SK-MEL-5 (cell line): ENCODE measurements around the gene SLC30A4. TPM values are rescaled to one million over a fixed set of nuclear protein-coding genes. Genes with fewer than 3 reads are reported as not detected.
"Not testable (repeated sequence)": the region's sequence is repeated elsewhere in the genome, so short reads cannot be mapped to it uniquely, and the experiment has no call there.

Source experiments
- DNase-seq: peaks from one replicate; pipeline ENCODE4 v3.0.0-alpha.2; 2016; ENCODE audit warnings: low read depth, low spot score
- in situ Hi-C: cut with HindIII; loops from 2 replicates; pipeline ENCODE4 v1.10.0; 2016; ENCODE audit warnings: low sequenced_read_pairs, high pct_unique_total_duplicates, low pct_unique_long_range_greater_than_20kb
- polyA plus RNA-seq, 2 experiments: library from polyadenylated mRNA; depleted of rRNA; stranded (reverse); fragments of >200 nt; gene quantifications; 2 replicates each; pipeline ENCODE4 v1.2.3, GENCODE V29; 2015
- total RNA-seq: library from RNA; depleted of rRNA; stranded (reverse); fragments of >200 nt; shearing (Covaris generic); gene quantifications from 2 replicates; pipeline ENCODE4 v1.2.3, GENCODE V29; 2014; rRNA removed

The SLC30A4 gene
- total RNA-seq, result 4.2 and 4.3 TPM in 2 replicates
- polyA plus RNA-seq (2015; cell fraction: cytosol; rRNA removed), result 2.0 and 3.3 TPM in 2 replicates
- 2.2 and 3.7 TPM in 2 replicates for polyA plus RNA-seq (2015; cell fraction: nucleus; rRNA removed)

- DNase-seq, result peak; percentile 50
- in situ Hi-C loops, result no loop called here
Measured at GRCh38 chr15:45522328-45523165, at the start of gene SLC30A4. Gene SLC30A4 (minus strand): TSS chr15:45522755. CDS start chr15:45522354, 401 bp downstream.

GRCh38 chr15:45555934-45556608 is 33.5 kb upstream of the SLC30A4 start:
- no peak for DNase-seq
- in situ Hi-C loops, result no loop called here

GRCh38 chr15:45551676-45552075 is 29.1 kb upstream of the SLC30A4 start:
- in situ Hi-C loops, result no loop called here
- no peak for DNase-seq

GRCh38 chr15:45550436-45550835 is 27.9 kb upstream of the SLC30A4 start:
- DNase-seq, result no peak
- in situ Hi-C loops, result no loop called here

GRCh38 chr15:45549541-45550220 is 27.1 kb upstream of the SLC30A4 start:
- in situ Hi-C loops, result no loop called here
- DNase-seq, result no peak

- in situ Hi-C loops, result no loop called here
- DNase-seq, result no peak
Measured at GRCh38 chr15:45548753-45549520, 26.4 kb upstream of the SLC30A4 start.

GRCh38 chr15:45546789-45547188 is 24.2 kb upstream of the SLC30A4 start:
- in situ Hi-C loops, result no loop called here
- DNase-seq, result no peak

- DNase-seq, result no peak
- in situ Hi-C loops, result no loop called here
Measured at GRCh38 chr15:45544266-45545023, 21.9 kb upstream of the SLC30A4 start.

- no peak for DNase-seq
- in situ Hi-C loops, result no loop called here
Measured at GRCh38 chr15:45543051-45543450, 20.5 kb upstream of the SLC30A4 start.

GRCh38 chr15:45540531-45540930 is 18.0 kb upstream of the SLC30A4 start:
- in situ Hi-C loops, result no loop called here
- no peak for DNase-seq

GRCh38 chr15:45539680-45540079 is 17.1 kb upstream of the SLC30A4 start:
- DNase-seq, result no peak
- in situ Hi-C loops, result no loop called here

GRCh38 chr15:45536934-45537333 is 14.4 kb upstream of the SLC30A4 start:
- no peak for DNase-seq
- in situ Hi-C loops, result no loop called here

GRCh38 chr15:45535486-45536042 is 13.0 kb upstream of the SLC30A4 start:
- in situ Hi-C loops, result no loop called here
- no peak for DNase-seq

- peak; percentile 60 for DNase-seq
- in situ Hi-C loops, result no loop called here
Measured at GRCh38 chr15:45534821-45535220, 12.3 kb upstream of the SLC30A4 start.

- in situ Hi-C loops, result not testable (repeated sequence)
Measured at GRCh38 chr15:45532892-45533291, 10.3 kb upstream of the SLC30A4 start.

GRCh38 chr15:45529613-45530012 is 7.1 kb upstream of the SLC30A4 start:
- in situ Hi-C loops, result no loop called here
- DNase-seq, result no peak

More at GRCh38 chr15:45532892-45533291, 10.3 kb upstream of the SLC30A4 start:
- not testable (repeated sequence) for DNase-seq
